ENCODE results near the gene EPOP.
"Not testable (repeated sequence)": the region's sequence is repeated elsewhere in the genome, so short reads cannot be mapped to it uniquely, and the experiment has no call there.

The EPOP gene

GRCh38 chr17:38654411-38655398 is 20.1 kb downstream of the EPOP start:
- in situ Hi-C loops (cut with MboI; ENCODE audit: low sequenced_read_pairs), result no loop called here

- in situ Hi-C loops (cut with MboI; ENCODE audit: low sequenced_read_pairs), result no loop called here
These were observed 21.1 kb downstream of the EPOP start for GRCh38 chr17:38653679-38654078.

- in situ Hi-C loops (cut with MboI; ENCODE audit: low sequenced_read_pairs), result no loop called here
These were observed 21.5 kb downstream of the EPOP start for GRCh38 chr17:38653230-38653629.

GRCh38 chr17:38650653-38651173 is 24.0 kb downstream of the EPOP start:
- in situ Hi-C loops (cut with MboI; ENCODE audit: low sequenced_read_pairs), result not testable (repeated sequence)

GRCh38 chr17:38637951-38638350 is 36.8 kb downstream of the EPOP start:
- in situ Hi-C loops (cut with MboI; ENCODE audit: low sequenced_read_pairs), result no loop called here

- in situ Hi-C loops (cut with MboI; ENCODE audit: low sequenced_read_pairs), result no loop called here
These were observed 38.7 kb downstream of the EPOP start for GRCh38 chr17:38636054-38636453.

GRCh38 chr17:38632334-38632733 is 42.4 kb downstream of the EPOP start:
- in situ Hi-C loops (cut with MboI; ENCODE audit: low sequenced_read_pairs), result no loop called here

GRCh38 chr17:38628441-38628840 is 46.3 kb downstream of the EPOP start:
- in situ Hi-C loops (cut with MboI; ENCODE audit: low sequenced_read_pairs), result no loop called here

- in situ Hi-C loops (cut with MboI; ENCODE audit: low sequenced_read_pairs), result no loop called here
These were observed 46.8 kb downstream of the EPOP start for GRCh38 chr17:38627957-38628356.

GRCh38 chr17:38626606-38627226 is 48.0 kb downstream of the EPOP start:
- in situ Hi-C loops (cut with MboI; ENCODE audit: low sequenced_read_pairs), result not testable (repeated sequence)

GRCh38 chr17:38625482-38625881 is 49.3 kb downstream of the EPOP start:
- in situ Hi-C loops (cut with MboI; ENCODE audit: low sequenced_read_pairs), result no loop called here

GRCh38 chr17:38624782-38625355 is 49.9 kb downstream of the EPOP start:
- in situ Hi-C loops (cut with MboI; ENCODE audit: low sequenced_read_pairs), result not testable (repeated sequence)
